ENCODE data around the gene CDH4. TPM values are rescaled to one million over a fixed set of nuclear protein-coding genes. Genes with fewer than 3 reads are reported as not detected.

CDH4 gene
- total RNA-seq, 1 donor from 2014 or later, result 0.08 TPM

GRCh38 chr20:61866165-61866564 is 614.1 kb downstream of the CDH4 start:
- DNase-seq (ENCODE audit: missing footprints) (no peak), ATAC-seq (no peak)
- intact Hi-C loops (cut with DNase I), result no loop called here

GRCh38 chr20:61868006-61868405 is 615.9 kb downstream of the CDH4 start:
- DNase-seq (ENCODE audit: missing footprints), result peak; percentile 50
- intact Hi-C loops (cut with DNase I), result no loop called here
- ATAC-seq, result no peak

GRCh38 chr20:61868466-61869090 is 616.5 kb downstream of the CDH4 start:
- intact Hi-C loops (cut with DNase I), result no loop called here
- ATAC-seq (no peak), DNase-seq (ENCODE audit: missing footprints) (peak; percentile 13)

- intact Hi-C loops (cut with DNase I), result no loop called here
- ATAC-seq (no peak), DNase-seq (ENCODE audit: missing footprints) (peak; percentile 56)
These were observed 617.9 kb downstream of the CDH4 start for GRCh38 chr20:61869750-61870507.

GRCh38 chr20:61871160-61871559 is 619.1 kb downstream of the CDH4 start:
- intact Hi-C loops (cut with DNase I), result no loop called here
- DNase-seq (ENCODE audit: missing footprints) (peak; percentile 4), ATAC-seq (no peak)

GRCh38 chr20:61871913-61872312 is 619.9 kb downstream of the CDH4 start:
- ATAC-seq (no peak), DNase-seq (ENCODE audit: missing footprints) (peak; percentile 58)
- intact Hi-C loops (cut with DNase I), result no loop called here

- peak; percentile 48 for DNase-seq (ENCODE audit: missing footprints)
- intact Hi-C loops (cut with DNase I), result no loop called here
These were observed 620.4 kb downstream of the CDH4 start for GRCh38 chr20:61872371-61872900.

GRCh38 chr20:61873651-61874420 is 621.8 kb downstream of the CDH4 start:
- ATAC-seq (no peak), DNase-seq (ENCODE audit: missing footprints) (peak; percentile 56)
- intact Hi-C loops (cut with DNase I), result no loop called here

More at GRCh38 chr20:61872371-61872900, 620.4 kb downstream of the CDH4 start:
- no peak for ATAC-seq

GRCh38 chr20:61874421-61875068 is 622.5 kb downstream of the CDH4 start:
- DNase-seq (ENCODE audit: missing footprints) (peak; percentile 65), ATAC-seq (peak; percentile 62)
- intact Hi-C loops (cut with DNase I), result no loop called here

- DNase-seq (ENCODE audit: missing footprints) (peak; percentile 34), ATAC-seq (peak; percentile 16)
- intact Hi-C loops (cut with DNase I), result no loop called here
These were observed 623.3 kb downstream of the CDH4 start for GRCh38 chr20:61875221-61875885.

GRCh38 chr20:61875996-61876395 is 623.9 kb downstream of the CDH4 start:
- DNase-seq (ENCODE audit: missing footprints) (peak; percentile 35), ATAC-seq (no peak)
- intact Hi-C loops (cut with DNase I), result no loop called here

GRCh38 chr20:61876952-61877728 is 625.1 kb downstream of the CDH4 start:
- intact Hi-C loops (cut with DNase I), result no loop called here
- no peak for ATAC-seq

GRCh38 chr20:61877776-61878477 is 625.9 kb downstream of the CDH4 start:
- intact Hi-C loops (cut with DNase I), result no loop called here
- ATAC-seq, result no peak
- DNase-seq (ENCODE audit: missing footprints), result peak; percentile 60

More at GRCh38 chr20:61876952-61877728, 625.1 kb downstream of the CDH4 start:
- DNase-seq (ENCODE audit: missing footprints), result peak; percentile 27

GRCh38 chr20:61878478-61879302 is 626.6 kb downstream of the CDH4 start:
- DNase-seq (ENCODE audit: missing footprints), result peak; percentile 45
- intact Hi-C loops (cut with DNase I), result no loop called here
- no peak for ATAC-seq

GRCh38 chr20:61879303-61879620 is 627.2 kb downstream of the CDH4 start:
- intact Hi-C loops (cut with DNase I), result no loop called here
- DNase-seq (ENCODE audit: missing footprints) (no peak), ATAC-seq (no peak)

- no peak for ATAC-seq
- peak; percentile 45 for DNase-seq (ENCODE audit: missing footprints)
- intact Hi-C loops (cut with DNase I), result no loop called here
These were observed 627.6 kb downstream of the CDH4 start for GRCh38 chr20:61879694-61880093.

All from Right ventricle myocardium inferior (tissue), 1 donor.